C4-2B (cell line): ENCODE data around the gene LY86.
"Not testable (repeated sequence)": the region's sequence is repeated elsewhere in the genome, so short reads cannot be mapped to it uniquely, and the experiment has no call there.

ENCODE experiments used
- H3K27ac ChIP-seq: fragments of 450-650 bp; 2 replicates; pipeline ENCODE4 v1.5.1; 2017
- CTCF ChIP-seq: fragments of 450-650 bp; conservative IDR thresholded peaks from 2 replicates; pipeline ENCODE4 v1.5.1; 2017; ENCODE audit warnings: mild to moderate bottlenecking
- ZFX ChIP-seq: fragments of 450-650 bp; IDR thresholded peaks from 2 replicates; pipeline ENCODE4 v1.6.1; 2017

The LY86 gene

GRCh38 chr6:6609450-6609849 lies 20.9 kb downstream of the LY86 start:
- TF ChIP-seq ZFX, result no peak
- TF ChIP-seq CTCF, result no peak
- H3K27ac ChIP-seq, result no peak overlapping the region

DNA sequence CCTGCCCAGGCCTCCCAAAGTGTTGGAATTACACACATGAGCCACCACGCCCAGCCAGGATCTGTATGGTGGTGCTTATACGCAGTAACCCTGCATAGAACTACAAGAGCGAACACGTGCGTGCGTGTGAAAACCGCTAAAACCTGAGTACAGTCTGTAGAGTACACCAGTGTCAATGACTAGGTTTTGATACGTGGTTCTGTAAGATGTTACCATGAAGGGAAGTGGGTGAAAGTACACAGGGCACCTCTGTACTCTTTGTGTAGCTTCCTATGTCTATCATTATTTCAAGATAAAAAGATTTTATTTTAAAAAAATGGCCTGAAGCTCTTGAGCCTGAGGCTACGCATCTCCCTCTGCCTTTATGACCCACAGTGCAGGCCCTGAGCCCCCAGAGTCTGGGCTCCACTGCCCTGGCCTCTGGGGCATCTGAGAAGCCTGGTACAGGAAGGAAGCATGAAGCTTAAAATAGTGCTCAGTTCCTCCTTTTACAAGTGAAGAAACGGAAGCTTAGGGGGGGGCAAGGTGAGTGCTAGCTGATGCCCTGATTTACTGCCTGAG lies 21.6 kb downstream of the LY86 start:
- no peak overlapping the region for H3K27ac ChIP-seq
- TF ChIP-seq CTCF, result no peak
- no peak for TF ChIP-seq ZFX

GRCh38 chr6:6611486-6611885 lies 23.0 kb downstream of the LY86 start:
- H3K27ac ChIP-seq, result no peak overlapping the region
- no peak for TF ChIP-seq CTCF
- TF ChIP-seq ZFX, result no peak

DNA sequence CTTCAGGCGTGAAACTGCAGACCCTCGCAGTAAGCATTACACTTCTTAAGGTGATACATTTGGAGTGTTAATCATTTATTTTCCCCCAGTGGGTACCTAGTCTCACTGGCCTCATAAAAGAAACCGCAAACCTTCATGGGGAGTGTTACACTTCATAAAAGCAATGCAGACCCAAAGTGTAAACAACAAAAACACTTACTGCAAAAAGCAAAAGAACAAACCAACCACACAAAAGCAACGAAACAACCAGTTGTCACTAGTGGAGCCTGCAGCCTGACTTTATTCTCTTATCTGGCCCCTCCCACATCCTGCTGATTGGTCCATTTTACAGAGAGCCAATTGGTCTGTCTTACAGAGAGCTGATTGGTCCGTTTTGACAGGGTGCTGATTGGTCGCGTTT lies 23.8 kb downstream of the LY86 start:
- H3K27ac ChIP-seq, result no peak overlapping the region
- no peak for TF ChIP-seq ZFX

GRCh38 chr6:6613103-6613718 lies 24.7 kb downstream of the LY86 start:
- not testable (repeated sequence) for H3K27ac ChIP-seq

DNA sequence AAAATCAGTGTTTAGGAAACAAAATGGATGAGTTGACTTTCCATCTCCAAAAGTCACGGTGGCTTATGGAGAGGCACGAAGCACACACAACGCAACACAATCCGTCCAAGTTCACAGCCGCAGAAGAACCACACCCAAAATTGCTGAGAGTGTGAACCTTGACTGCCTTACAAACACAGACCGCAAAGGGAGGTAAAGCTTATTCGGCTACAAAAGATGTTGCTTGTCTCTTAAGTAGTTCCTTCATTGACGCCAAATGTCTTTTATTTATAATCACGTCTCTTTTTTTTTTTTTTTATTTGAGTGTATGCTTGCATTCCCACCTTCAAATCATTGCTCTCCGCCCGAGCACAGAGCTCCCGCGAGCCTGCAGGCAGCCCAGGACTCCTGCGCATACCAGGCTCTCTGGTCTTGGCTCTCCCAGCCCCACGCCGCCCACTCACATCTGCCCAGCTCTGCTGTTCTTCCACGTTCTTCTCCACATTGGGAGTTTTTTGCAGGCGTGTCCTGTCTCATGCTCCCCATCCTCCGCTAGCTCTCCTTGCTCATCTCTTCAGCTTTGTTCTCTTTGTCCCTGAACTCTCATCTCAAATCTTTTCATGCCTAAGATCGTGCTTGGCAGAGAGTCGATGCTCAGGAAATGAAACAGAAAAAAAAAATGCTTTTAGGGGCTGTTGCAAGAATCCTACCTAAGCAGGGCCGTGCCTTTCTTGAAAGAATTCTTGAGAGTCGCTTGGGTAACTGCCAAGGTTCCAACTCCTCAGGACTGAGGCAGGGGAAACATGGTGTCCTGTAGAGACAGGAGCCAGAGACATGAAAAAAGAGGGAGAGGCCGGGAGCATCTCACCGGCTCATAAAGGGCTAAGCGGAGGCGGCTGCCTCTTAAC lies 25.8 kb downstream of the LY86 start:
- no peak overlapping the region for H3K27ac ChIP-seq
- TF ChIP-seq CTCF, result no peak
- TF ChIP-seq ZFX, result no peak

GRCh38 chr6:6614983-6615349 lies 26.4 kb downstream of the LY86 start:
- TF ChIP-seq ZFX (no peak), CTCF (no peak)
- no peak overlapping the region for H3K27ac ChIP-seq

DNA sequence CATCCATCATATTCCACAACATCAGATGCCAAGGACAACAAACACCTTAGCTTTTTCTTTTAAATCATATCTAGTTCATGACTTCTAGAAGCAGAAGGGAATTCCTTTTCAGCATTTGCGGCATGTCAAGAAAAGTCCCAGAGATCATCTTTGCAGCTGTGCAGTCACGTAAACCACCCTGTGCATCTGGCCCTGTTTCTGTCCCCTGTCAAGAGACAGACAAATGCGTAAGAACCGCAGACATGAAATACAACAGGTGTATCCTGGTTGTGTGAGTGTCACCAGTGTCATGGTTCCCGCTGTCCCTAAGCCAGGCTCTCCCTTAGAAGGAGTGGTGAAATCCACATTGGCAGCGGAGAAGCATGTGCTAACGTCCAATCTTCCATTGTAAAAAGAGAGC lies 28.1 kb downstream of the LY86 start:
- TF ChIP-seq ZFX, result no peak
- no peak for TF ChIP-seq CTCF
- H3K27ac ChIP-seq, result no peak overlapping the region
